Right hindlimb (tissue), 1 donor: ENCODE results near the gene RARRES2.

ENCODE experiments used
- DNase-seq: peaks from one replicate; pipeline ENCODE4 v3.0.0-alpha.2; 2018

RARRES2 gene

GRCh38 chr7:150376560-150376959 lies 35.1 kb upstream of the RARRES2 start:
- DNase-seq: no peak

GRCh38 chr7:150375662-150376521 lies 34.5 kb upstream of the RARRES2 start:
- no peak for DNase-seq

DNA sequence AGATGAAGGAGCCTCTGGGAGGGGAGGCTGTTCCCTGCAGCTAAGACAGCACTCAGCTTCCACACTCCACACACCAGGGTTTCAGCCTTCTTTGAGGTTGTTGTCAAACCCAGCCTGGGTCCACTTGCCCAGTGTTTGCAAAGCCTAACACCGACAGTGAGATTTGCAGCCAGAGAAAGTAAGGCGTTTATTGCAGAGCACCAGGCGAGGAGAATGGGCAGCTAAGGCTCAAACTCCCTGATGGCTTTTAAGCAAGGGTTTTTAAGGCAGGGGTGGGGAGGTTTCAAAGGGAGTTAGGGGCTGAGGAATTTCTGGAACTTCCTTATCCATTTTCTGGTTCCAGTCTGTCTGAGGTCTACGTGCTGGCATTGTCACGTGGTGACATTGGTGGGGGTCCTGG lies 33.0 kb upstream of the RARRES2 start:
- no peak for DNase-seq

DNA sequence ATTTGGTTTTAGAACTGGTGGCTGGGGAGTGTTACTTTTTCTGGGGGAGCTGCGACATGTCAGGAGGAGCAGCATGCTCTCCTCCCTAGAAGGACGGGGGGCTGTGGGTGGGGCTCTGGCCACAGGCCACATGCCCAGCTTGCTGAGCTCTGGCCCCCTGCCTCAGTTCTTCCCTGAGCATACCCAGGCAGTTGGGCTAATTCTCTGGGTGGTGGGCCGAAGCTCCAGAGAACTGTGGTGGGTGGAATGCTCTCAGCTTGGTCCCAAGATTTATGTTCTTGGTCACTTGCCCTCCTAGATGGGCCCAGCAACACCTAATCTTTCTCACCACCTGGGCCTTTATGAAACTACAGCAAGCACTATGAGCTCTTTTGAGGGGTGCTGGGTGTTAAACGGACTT lies 32.6 kb upstream of the RARRES2 start:
- no peak for DNase-seq

GRCh38 chr7:150373049-150373801 lies 31.8 kb upstream of the RARRES2 start:
- no peak for DNase-seq

- no peak for DNase-seq
Measured at GRCh38 chr7:150372271-150373048, 31.0 kb upstream of the RARRES2 start.

- DNase-seq: no peak
Measured at GRCh38 chr7:150371996-150372270, 30.5 kb upstream of the RARRES2 start.

DNA sequence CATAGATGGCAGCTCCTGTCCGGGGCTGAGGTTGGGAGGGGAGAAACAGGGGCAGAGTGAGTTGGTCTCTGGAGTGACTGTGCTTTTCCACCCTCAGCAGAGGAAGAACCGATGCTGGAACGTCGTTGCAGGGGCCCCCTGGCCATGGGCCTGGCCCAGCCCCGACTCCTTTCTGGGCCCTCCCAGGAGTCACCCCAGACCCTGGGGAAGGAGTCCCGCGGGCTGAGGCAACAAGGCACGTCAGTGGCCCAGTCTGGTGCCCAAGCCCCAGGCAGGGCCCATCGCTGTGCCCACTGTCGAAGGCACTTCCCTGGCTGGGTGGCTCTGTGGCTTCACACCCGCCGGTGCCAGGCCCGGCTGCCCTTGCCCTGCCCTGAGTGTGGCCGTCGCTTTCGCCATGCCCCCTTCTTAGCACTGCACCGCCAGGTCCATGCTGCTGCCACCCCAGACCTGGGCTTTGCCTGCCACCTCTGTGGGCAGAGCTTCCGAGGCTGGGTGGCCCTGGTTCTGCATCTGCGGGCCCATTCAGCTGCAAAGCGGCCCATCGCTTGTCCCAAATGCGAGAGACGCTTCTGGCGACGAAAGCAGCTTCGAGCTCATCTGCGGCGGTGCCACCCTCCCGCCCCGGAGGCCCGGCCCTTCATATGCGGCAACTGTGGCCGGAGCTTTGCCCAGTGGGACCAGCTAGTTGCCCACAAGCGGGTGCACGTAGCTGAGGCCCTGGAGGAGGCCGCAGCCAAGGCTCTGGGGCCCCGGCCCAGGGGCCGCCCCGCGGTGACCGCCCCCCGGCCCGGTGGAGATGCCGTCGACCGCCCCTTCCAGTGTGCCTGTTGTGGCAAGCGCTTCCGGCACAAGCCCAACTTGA lies 29.9 kb upstream of the RARRES2 start:
- DNase-seq: no peak

DNA sequence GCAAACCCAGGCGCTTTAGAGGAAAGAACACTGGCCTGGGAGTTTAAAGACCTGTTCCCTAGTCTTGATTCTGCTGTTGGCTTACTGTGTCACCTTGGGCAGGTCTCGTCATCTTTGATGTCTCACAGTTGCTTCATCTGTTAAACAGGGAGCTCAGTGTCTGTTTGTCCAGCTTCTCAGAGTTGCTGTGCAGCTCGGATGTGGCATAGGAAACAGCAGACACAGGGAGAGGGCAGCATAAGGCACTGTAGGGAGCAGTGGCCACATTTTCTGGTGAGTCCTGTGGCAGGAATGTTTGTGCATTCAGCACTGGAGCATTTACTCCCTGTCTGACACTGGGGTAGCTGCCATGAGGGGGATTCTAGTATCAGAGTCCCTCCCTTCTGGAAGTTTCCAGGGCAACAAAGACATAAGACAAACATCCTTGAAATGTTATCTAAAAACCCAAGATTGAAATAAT lies 29.2 kb upstream of the RARRES2 start:
- DNase-seq: no peak

GRCh38 chr7:150369748-150370501 lies 28.5 kb upstream of the RARRES2 start:
- DNase-seq: no peak

- peak; percentile 71 for DNase-seq
Measured at GRCh38 chr7:150368884-150369747, 27.7 kb upstream of the RARRES2 start.

DNA sequence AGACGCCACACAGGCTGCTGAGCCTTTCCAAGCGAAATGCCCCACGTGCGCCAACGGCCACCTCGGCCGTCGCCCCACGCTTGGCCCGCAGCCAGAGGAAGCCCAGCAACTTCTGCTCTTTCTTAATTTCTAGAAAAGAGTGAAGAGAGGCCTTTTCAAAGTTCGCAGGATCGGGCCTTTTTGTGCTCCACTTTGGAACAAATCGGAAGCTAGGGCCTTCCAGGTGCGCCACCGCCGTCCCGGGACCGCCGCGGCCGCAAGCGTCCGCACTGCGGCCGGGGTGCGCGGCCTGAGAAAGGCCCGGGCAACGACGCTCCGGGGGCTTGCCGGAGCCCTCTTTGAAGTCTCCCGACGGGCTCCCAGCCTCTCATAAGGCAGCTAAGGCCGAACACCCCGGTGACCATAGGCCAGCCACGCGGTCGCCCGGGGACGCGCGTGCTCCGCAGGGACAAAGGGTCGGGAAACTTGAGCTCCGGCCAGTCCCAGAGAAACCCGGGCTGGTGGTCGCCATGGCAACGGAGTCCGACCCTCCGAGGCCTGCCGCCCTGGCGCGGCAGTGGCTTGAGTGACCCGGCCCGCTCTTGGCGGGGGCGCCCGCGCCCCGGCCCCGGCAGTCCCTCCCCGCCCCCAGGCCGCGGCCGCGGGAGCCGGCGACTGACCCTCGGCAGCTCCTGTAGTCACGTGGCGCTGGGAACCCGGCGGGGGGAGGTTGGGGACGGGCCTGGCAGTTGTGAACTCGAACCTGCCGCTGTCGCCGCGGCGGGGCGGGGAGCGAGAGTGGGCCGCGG lies 26.9 kb upstream of the RARRES2 start, which contains the start of gene REPIN1:
REPIN1 (plus strand) TSS at position 727 of the 788 bp plus-strand sequence. CDS start 890 bp downstream, outside the sequence.
- peak; percentile 95 for DNase-seq

GRCh38 chr7:150367677-150368095 lies 26.3 kb upstream of the RARRES2 start:
- DNase-seq: no peak

DNA sequence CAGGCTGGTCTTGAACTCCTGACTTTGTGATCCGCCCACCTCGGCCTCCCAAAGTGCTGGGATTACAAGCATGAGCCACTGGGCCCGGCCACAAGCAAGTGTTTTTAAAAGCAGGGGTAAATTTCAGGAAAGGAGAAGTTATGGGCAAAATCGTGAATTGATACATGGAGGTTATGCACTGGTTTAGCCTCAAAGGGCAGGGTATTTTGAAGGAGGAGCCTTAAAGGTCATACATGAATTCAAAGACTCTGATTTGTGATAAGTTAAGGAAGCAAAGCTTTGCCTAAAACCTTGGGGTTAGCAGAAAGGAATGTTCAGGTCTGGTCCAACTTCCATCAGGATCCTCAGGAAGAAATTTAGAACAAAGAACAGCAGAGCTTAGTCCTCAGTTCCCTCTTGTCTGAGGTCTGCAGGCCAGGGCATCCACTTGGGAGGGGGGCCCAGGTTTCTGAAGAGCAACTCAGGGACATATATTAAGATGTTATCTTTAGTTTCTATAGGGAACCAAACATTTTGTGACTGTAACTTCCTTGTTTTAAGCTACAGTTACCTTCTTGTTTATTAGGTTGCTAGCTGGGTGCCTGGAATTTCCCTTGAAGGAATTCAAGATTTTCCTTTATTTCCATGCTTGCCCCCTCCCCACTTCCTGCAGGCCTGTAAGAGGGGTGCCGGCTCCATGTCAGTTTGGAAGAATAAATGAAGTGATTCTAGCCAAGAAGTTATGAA lies 24.4 kb upstream of the RARRES2 start:
- DNase-seq: no peak

DNA sequence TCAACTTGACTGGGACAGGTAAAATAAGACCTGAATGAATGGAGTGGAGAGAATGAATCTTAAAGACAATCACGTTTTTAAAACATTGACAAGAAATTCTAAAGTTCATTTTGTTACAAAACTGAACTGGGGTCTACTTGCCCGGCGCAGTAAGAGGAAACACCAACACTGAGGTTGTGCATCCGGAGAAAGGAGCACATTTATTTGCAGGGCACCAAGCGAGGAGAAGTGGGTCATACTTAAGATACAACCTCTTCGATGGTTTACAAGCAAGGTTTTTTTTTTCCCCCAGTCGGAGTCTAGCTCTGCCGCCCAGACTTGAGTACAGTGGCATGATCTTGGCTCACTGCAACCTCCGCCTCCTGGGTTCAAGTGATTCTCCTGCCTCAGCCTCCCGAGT lies 23.8 kb upstream of the RARRES2 start:
- no peak for DNase-seq

DNA sequence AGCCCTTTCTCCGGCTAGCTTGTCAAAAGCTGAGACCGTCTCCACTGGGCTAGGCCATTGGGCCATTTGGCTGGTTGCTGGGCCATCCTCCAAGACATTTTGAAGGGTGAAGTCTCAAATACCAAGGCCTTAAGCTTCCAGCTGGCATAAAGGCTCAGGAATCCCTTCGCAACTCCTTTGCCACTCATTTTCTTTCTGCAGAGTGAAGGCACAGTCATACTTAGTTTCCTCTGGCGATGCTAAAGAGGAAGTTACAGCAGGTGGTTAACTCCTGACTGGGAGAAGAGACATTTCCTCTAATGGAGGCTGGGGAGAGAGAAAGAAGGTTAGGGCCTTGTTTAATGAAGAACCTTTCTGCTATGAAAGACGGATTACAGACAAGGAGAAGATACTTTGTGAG lies 22.4 kb upstream of the RARRES2 start:
- DNase-seq: no peak

DNA sequence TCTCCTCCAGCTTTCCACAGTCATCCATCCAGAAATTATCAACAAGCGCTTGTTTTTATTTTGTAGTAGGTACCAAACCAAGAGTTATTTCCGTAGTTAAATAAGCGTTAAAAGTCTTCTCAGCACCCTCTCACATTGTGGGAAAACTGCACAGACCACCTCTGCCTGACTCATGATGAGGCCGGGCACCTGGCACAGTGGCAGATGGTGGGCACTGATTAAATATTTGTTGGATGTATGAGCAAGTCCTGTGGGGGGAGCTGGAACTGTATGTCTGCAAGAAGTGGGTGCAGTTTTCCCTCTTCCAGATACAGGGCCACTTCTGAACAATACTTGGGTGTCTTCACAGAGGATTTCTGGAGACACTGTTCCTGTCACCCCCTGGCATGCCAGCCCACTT lies 21.9 kb upstream of the RARRES2 start:
- DNase-seq: no peak

DNA sequence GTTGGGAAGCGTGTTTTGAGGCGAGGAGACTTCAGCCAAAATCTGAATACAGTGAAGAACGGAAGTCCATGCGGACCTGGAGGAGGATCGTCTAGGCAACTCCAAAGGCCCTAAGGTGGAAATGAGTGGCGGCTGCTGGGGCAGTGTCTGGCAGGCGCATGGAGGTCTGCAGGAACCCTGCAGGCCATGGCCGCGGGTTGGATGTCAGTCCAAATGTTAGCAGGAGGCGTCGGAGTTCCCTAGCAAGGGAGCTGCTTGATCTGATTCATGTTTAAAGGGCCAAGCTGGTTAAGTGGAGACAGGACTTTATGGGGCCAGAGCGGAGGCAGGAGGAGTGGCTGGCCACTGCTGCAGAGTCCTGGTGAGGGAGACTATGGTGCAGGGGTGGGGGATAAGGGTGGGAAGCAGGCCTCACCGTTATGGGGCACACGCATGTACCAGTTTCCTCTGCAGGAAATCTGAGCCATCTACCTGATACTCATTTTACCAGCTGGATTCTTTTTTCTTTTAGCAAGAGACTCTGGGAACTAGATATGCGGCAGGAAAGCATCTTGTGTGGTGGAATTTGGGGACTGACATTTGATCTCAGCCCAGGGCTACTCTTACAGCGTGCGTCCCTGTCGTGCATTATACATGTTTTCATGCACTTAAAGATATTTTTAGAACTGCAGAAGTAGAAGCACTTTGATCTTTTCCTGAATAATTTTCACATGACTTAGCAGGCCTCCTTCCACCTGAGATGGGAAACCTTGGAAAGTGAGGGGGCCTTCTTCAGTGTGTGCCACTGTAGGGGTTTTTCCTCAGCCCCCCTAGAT lies 20.6 kb upstream of the RARRES2 start:
- DNase-seq: no peak
